Suprapubic skin (tissue), 4 donors: ENCODE measurements around the gene SLC7A11. TPM values are rescaled to one million over a fixed set of nuclear protein-coding genes. Genes with fewer than 3 reads are reported as not detected.

Experiments
- DNase-seq, 2 donors: peaks; one replicate each; pipeline ENCODE4 v3.0.0-alpha.2; 2019; ENCODE audit warnings: low spot score in 2 of 2
- H3K27ac ChIP-seq: fragments of 200-600 bp; sonication (generic); one replicate; pipeline ENCODE4 v1.5.1; 2019
- H3K27me3 ChIP-seq: fragments of 200-600 bp; sonication (generic); one replicate; pipeline ENCODE4 v1.5.1; 2019
- H3K36me3 ChIP-seq: fragments of 200-600 bp; sonication (generic); one replicate; pipeline ENCODE4 v1.5.1; 2019
- H3K4me1 ChIP-seq: fragments of 200-600 bp; sonication (generic); one replicate; pipeline ENCODE4 v1.5.1; 2019
- H3K4me3 ChIP-seq: fragments of 200-600 bp; sonication (generic); one replicate; pipeline ENCODE4 v1.5.1; 2019; ENCODE audit warnings: mild to moderate bottlenecking
- H3K9me3 ChIP-seq: fragments of 200-600 bp; sonication (generic); one replicate; pipeline ENCODE4 v1.5.1; 2019
- EP300 ChIP-seq: sonication (generic); formaldehyde crosslinking; IDR thresholded peaks from one replicate; pipeline ENCODE4 v1.6.1; 2017; ENCODE audit warnings: antibody characterized with exemption
- POLR2A ChIP-seq, 2 donors: fragments of 450-650 bp; IDR thresholded peaks; one replicate each; pipeline ENCODE4 v1.6.1; 2017; ENCODE audit warnings: antibody characterized with exemption in 2 of 2, mild to moderate bottlenecking in 2 of 2, moderate library complexity in 2 of 2
- POLR2AphosphoS5 ChIP-seq, 3 donors: sonication (generic); formaldehyde crosslinking; IDR thresholded peaks; one replicate each; pipeline ENCODE4 v1.6.1; 2017; ENCODE audit warnings: antibody characterized with exemption in 3 of 3
- WGBS: methylation state at CpG from one replicate; pipeline ENCODE4 v1.1.5; 2018; 5-methylcytosine and 5-hydroxymethylcytosine counted together
- total RNA-seq, 4 donors: library from RNA; depleted of rRNA; stranded (reverse); fragments of >200 nt; gene quantifications; one replicate each; pipeline ENCODE4 v1.1.0, GENCODE V29; 2016
- TF ChIP-seq, protein P1 (sequence below), 2 donors: fragments of 200-600 bp in 1 of 2; fragments of 450-650 bp in 1 of 2; sonication (generic) in 1 of 2; IDR thresholded peaks; one replicate each; pipeline ENCODE4 v1.5.1; 2016 to 2019; ENCODE audit warnings: antibody characterized with exemption in 2 of 2, mild to moderate bottlenecking in 1 of 2, moderate library complexity in 1 of 2

Gene SLC7A11
- total RNA-seq, 4 donors from 2014 or later, result 0.48 to 2.1 (median 1.2) TPM

- DNase-seq, result no peak
These were observed 36.5 kb downstream of the SLC7A11 start for GRCh38 chr4:138205531-138206233.

GRCh38 chr4:138204507-138204906, 37.6 kb downstream of the SLC7A11 start:
- Histone ChIP-seq H3K4me1 (peaks cover 7% of the 10 kb centered on the region), H3K9me3 (no peaks in the 10 kb centered on the region), H3K4me3 (no peak overlapping the region), H3K27me3 (no peaks in the 10 kb centered on the region), H3K27ac (no peak overlapping the region), H3K36me3 (no peaks in the 10 kb centered on the region)
- 90% methylated on average over 5 of the region's 5 CpGs for WGBS
- DNase-seq, result no peak
- no peak for TF ChIP-seq POLR2AphosphoS5 (IDR thresholded peaks at IDR 0.05)

More at GRCh38 chr4:138205531-138206233, 36.5 kb downstream of the SLC7A11 start:
- no peaks in the 10 kb centered on the region for H3K36me3 ChIP-seq
- no peaks in the 10 kb centered on the region for H3K4me1 ChIP-seq
- TF ChIP-seq POLR2A (IDR thresholded peaks at IDR 0.05) (no peak), EP300 (no peak), POLR2AphosphoS5 (IDR thresholded peaks at IDR 0.05) (no peak)
- TF ChIP-seq, protein P1, sequence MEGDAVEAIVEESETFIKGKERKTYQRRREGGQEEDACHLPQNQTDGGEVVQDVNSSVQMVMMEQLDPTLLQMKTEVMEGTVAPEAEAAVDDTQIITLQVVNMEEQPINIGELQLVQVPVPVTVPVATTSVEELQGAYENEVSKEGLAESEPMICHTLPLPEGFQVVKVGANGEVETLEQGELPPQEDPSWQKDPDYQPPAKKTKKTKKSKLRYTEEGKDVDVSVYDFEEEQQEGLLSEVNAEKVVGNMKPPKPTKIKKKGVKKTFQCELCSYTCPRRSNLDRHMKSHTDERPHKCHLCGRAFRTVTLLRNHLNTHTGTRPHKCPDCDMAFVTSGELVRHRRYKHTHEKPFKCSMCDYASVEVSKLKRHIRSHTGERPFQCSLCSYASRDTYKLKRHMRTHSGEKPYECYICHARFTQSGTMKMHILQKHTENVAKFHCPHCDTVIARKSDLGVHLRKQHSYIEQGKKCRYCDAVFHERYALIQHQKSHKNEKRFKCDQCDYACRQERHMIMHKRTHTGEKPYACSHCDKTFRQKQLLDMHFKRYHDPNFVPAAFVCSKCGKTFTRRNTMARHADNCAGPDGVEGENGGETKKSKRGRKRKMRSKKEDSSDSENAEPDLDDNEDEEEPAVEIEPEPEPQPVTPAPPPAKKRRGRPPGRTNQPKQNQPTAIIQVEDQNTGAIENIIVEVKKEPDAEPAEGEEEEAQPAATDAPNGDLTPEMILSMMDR (IDR thresholded peaks at IDR 0.05), result no peak
- 92% methylated on average over 1 of the region's 1 CpG for WGBS
- no peaks in the 10 kb centered on the region for H3K9me3 ChIP-seq
- no peaks in the 10 kb centered on the region for H3K27me3 ChIP-seq
- H3K4me3 ChIP-seq, result no peak overlapping the region
- no peak overlapping the region for H3K27ac ChIP-seq

DNA sequence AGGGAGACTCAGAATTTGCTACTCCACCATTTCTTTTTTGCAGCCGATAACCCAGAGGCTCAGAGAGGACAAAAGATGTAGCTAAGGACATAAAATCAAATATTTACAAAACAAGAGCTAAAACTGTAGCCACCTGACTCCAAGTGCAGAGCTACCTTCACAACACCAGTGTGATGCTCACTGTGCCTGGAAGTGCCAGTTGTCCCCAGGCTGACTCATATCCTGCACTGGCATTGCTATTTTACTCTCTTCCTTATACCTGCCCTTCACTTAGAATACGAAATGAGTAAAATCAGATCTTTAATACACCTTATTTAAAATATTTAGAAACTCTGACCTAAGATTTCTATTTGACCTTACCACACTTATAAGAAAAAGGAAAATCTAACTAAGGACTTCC, 39.5 kb downstream of the SLC7A11 start:
- no peak for DNase-seq
- no peak overlapping the region for H3K27ac ChIP-seq
- H3K36me3 ChIP-seq, result no peaks in the 10 kb centered on the region
- H3K4me1 ChIP-seq, result peaks cover 7% of the 10 kb centered on the region
- 92% methylated on average over 2 of the region's 2 CpGs for WGBS
- H3K9me3 ChIP-seq, result no peaks in the 10 kb centered on the region
- H3K4me3 ChIP-seq, result no peak overlapping the region
- TF ChIP-seq POLR2A (IDR thresholded peaks at IDR 0.05) (no peak), EP300 (no peak), POLR2AphosphoS5 (IDR thresholded peaks at IDR 0.05) (no peak)
- TF ChIP-seq, protein P1 (IDR thresholded peaks at IDR 0.05), result no peak
- H3K27me3 ChIP-seq, result no peaks in the 10 kb centered on the region

GRCh38 chr4:138200236-138200590, 41.9 kb downstream of the SLC7A11 start:
- WGBS, result 40% methylated on average over 1 of the region's 1 CpG
- TF ChIP-seq EP300 (no peak), POLR2A (IDR thresholded peaks at IDR 0.05) (no peak), POLR2AphosphoS5 (IDR thresholded peaks at IDR 0.05) (no peak)
- TF ChIP-seq, protein P1 (IDR thresholded peaks at IDR 0.05), result no peak
- peak overlapping the region; percentile 2 for H3K27ac ChIP-seq
- no peaks in the 10 kb centered on the region for H3K27me3 ChIP-seq
- no peak overlapping the region for H3K4me3 ChIP-seq
- H3K9me3 ChIP-seq, result no peaks in the 10 kb centered on the region
- no peaks in the 10 kb centered on the region for H3K36me3 ChIP-seq
- H3K4me1 ChIP-seq, result peaks cover 7% of the 10 kb centered on the region
- no peak for DNase-seq

DNA sequence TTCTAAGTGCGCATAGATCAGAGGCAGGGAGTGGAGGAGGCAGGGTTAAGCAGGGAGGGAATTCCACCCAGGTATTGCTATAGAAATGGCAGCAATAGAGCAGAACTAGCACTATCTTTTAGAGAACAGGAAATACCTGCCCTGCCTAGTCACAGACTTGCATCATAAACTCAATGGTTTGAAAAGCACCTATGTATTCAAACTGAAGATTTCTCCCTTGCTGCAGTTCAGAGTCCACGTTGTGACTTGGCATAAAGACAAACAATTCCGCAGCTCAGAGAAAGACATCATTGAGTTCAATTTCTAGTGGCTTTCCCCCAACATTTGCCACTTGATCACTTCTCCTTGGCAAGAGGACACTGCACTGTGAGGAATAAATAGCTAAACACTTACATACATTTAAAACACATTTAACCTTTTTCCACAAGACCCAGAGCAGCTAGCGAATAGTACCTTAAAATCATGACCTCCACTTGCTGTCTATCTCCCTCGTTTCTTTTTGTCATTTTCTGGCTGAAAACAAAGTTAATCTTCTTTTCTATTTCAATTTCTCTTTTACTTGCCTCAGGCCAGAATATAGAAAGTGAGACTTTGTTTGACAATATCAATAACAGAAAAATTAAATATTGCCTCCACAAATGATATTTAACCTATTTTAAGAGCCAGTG, 42.4 kb downstream of the SLC7A11 start:
- H3K4me3 ChIP-seq, result no peak overlapping the region
- peak overlapping the region; percentile 2 for H3K27ac ChIP-seq
- 49% methylated on average over 5 of the region's 5 CpGs for WGBS
- H3K4me1 ChIP-seq, result peaks cover 7% of the 10 kb centered on the region
- H3K36me3 ChIP-seq, result no peaks in the 10 kb centered on the region
- no peaks in the 10 kb centered on the region for H3K9me3 ChIP-seq
- TF ChIP-seq EP300, result no peak
- no peak for TF ChIP-seq POLR2AphosphoS5 (IDR thresholded peaks at IDR 0.05)
- no peak for TF ChIP-seq POLR2A (IDR thresholded peaks at IDR 0.05)
- TF ChIP-seq, protein P1 (IDR thresholded peaks at IDR 0.05), result no peak
- H3K27me3 ChIP-seq, result no peaks in the 10 kb centered on the region
- DNase-seq, result no peak
